Activated naive CD4-positive, alpha-beta T cell treated with anti-CD3 and anti-CD28 coated beads, Interleukin-2, amount 10 ng/mL, durations not matched to agents 7 days and 5 days (primary cell): ENCODE data around the gene CASP3.

Experiments
- CTCF ChIA-PET: fragments of 350-600 bp; sonication (Branson Sonifier 250); formaldehyde crosslinking; loops from one replicate; lab custom pipeline; 2021; ENCODE audit warnings: antibody characterized with exemption; lab: Charles Lee
- DNase-seq: peaks from one replicate; pipeline ENCODE4 v3.0.0-alpha.2; 2020
- H3K27ac Mint-ChIP-seq: one replicate; pipeline ENCODE4 v1.8.0; 2021; ENCODE audit warnings: mild to moderate bottlenecking, moderate library complexity, mixed read lengths
- H3K27me3 Mint-ChIP-seq: one replicate; pipeline ENCODE4 v1.8.0; 2021; ENCODE audit warnings: mild to moderate bottlenecking, mixed read lengths
- H3K36me3 Mint-ChIP-seq: one replicate; pipeline ENCODE4 v1.8.0; 2021; ENCODE audit warnings: mixed read lengths
- H3K4me1 Mint-ChIP-seq: one replicate; pipeline ENCODE4 v1.8.0; 2021; ENCODE audit warnings: mixed read lengths
- H3K4me3 Mint-ChIP-seq: one replicate; pipeline ENCODE4 v1.8.0; 2021; ENCODE audit warnings: mild to moderate bottlenecking, moderate library complexity, mixed read lengths
- H3K9me3 Mint-ChIP-seq: one replicate; pipeline ENCODE4 v1.8.0; 2021; ENCODE audit warnings: mixed read lengths

The CASP3 gene

GRCh38 chr4:184649026-184649970 lies at the start of gene CASP3, which contains the start of gene PRIMPOL:
CASP3 (minus strand) TSS chr4:184649447; CDS start chr4:184638453, 10,994 bp downstream.
PRIMPOL (plus strand) TSS chr4:184649738; CDS start chr4:184657141, 7,403 bp downstream.
- CTCF ChIA-PET: interaction anchor here (0.6 to 2.0 kb wide), 4 partner anchors 85 to 385 kb away, joined by 3 to 11 read pairs (median 4); partner anchors contain the start of gene CENPU
- Mint-ChIP-seq H3K27ac (peak within 1 kb of the TSS; percentile 96), H3K27me3 (no peaks in the 10 kb centered on the region), H3K4me1 (peaks cover 63% of the 10 kb centered on the region), H3K9me3 (no peaks in the 10 kb centered on the region), H3K36me3 (peaks cover 52% of the 10 kb centered on the region), H3K4me3 (peak within 1 kb of the TSS; percentile 98)
- DNase-seq: peak; percentile 97

- CTCF ChIA-PET: no interaction called here
- H3K27me3 Mint-ChIP-seq: no peaks in the 10 kb centered on the region
- no peak overlapping the region for H3K27ac Mint-ChIP-seq
- DNase-seq: no peak
- no peak overlapping the region for H3K4me3 Mint-ChIP-seq
- no peaks in the 10 kb centered on the region for H3K9me3 Mint-ChIP-seq
- peaks cover 64% of the 10 kb centered on the region for H3K36me3 Mint-ChIP-seq
- H3K4me1 Mint-ChIP-seq: no peaks in the 10 kb centered on the region
Observed at GRCh38 chr4:184697956-184698355, 48.7 kb upstream of the CASP3 start.

DNA sequence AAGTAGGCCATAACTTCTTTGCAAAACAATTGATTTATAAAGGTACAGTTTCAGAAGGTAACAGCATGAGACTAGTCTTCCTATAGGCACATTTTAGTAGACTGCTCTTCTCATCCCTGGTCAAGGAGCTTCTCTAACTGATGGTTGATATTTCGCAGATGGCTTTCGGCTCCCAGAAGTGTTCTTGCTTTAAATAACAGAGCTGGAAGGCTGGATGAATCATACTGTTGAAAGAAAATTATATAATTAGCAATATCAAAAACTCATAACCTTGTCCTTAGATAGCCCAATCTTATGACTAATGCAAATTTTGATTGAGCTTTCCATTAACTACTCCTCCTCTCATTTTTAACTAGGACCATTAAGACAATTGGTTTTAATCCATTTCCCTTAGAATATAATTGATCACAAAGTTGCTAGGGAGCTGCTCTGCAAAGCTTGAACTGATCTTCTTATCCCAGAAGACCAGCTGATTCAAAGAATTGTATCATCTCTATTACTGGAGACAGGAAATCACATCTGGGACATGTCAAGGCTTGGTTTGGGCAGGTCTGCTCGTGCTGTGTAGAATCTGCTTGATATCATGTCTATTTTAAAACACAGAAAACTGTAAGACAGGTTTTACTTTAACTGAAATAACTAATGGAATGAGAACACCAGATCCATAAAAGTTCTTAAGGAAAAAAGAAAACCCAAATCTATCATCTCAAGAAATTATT lies 46.1 kb upstream of the CASP3 start:
- Mint-ChIP-seq H3K36me3 (peaks cover 62% of the 10 kb centered on the region), H3K4me1 (peaks cover 3% of the 10 kb centered on the region), H3K27me3 (no peaks in the 10 kb centered on the region), H3K4me3 (no peak overlapping the region), H3K27ac (no peak overlapping the region), H3K9me3 (no peaks in the 10 kb centered on the region)
- CTCF ChIA-PET: interaction anchor here (1.4 to 2.3 kb wide), 2 partner anchors 12 to 432 kb away, joined by 4 to 7 read pairs; no protein-coding TSS in a partner anchor
- no peak for DNase-seq

DNA sequence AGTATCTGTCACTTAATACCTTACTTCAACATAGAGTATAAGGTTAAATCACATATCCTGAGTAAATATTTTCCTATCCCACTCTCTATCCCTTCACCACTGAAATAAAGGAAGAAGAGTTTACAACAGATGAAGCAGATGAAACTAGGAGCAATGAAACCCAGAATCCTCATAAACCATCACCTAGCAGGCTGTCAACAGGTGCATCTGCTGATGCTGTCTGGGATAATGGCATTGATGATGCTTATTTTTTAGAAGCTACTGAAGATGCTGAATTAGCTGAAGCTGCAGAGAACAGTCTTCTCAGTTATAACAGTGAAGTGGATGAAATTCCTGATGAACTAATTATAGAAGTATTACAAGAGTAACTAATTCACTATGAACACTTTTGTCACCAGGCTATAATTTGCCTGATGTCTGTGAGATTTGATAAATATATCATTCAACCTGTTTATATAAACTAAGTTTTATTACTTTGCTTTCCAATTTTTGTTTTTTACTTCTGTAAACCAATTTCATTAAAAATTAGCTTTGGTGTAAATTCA lies 45.2 kb upstream of the CASP3 start:
- H3K27me3 Mint-ChIP-seq: no peaks in the 10 kb centered on the region
- peaks cover 3% of the 10 kb centered on the region for H3K4me1 Mint-ChIP-seq
- CTCF ChIA-PET: interaction anchor here (0.7 to 2.3 kb wide), 3 partner anchors 12 to 431 kb away, joined by 3 to 7 read pairs (median 4); no protein-coding TSS in a partner anchor
- DNase-seq: no peak
- no peak overlapping the region for H3K27ac Mint-ChIP-seq
- no peak overlapping the region for H3K4me3 Mint-ChIP-seq
- H3K36me3 Mint-ChIP-seq: peaks cover 55% of the 10 kb centered on the region
- no peaks in the 10 kb centered on the region for H3K9me3 Mint-ChIP-seq

GRCh38 chr4:184693056-184693455 lies 43.8 kb upstream of the CASP3 start:
- no peak for DNase-seq
- Mint-ChIP-seq H3K9me3 (no peaks in the 10 kb centered on the region), H3K36me3 (peaks cover 52% of the 10 kb centered on the region), H3K27ac (no peak overlapping the region), H3K4me1 (peaks cover 10% of the 10 kb centered on the region), H3K27me3 (no peaks in the 10 kb centered on the region), H3K4me3 (no peak overlapping the region)
- CTCF ChIA-PET: no interaction called here

- peaks cover 18% of the 10 kb centered on the region for H3K4me1 Mint-ChIP-seq
- DNase-seq: no peak
- H3K36me3 Mint-ChIP-seq: peaks cover 31% of the 10 kb centered on the region
- H3K9me3 Mint-ChIP-seq: no peaks in the 10 kb centered on the region
- CTCF ChIA-PET: no interaction called here
- no peak overlapping the region for H3K4me3 Mint-ChIP-seq
- no peaks in the 10 kb centered on the region for H3K27me3 Mint-ChIP-seq
- no peak overlapping the region for H3K27ac Mint-ChIP-seq
Observed at GRCh38 chr4:184689681-184690080, 40.4 kb upstream of the CASP3 start.

GRCh38 chr4:184688447-184688846 lies 39.2 kb upstream of the CASP3 start:
- Mint-ChIP-seq H3K27me3 (no peaks in the 10 kb centered on the region), H3K27ac (no peak overlapping the region), H3K36me3 (peaks cover 25% of the 10 kb centered on the region), H3K9me3 (no peaks in the 10 kb centered on the region), H3K4me3 (no peak overlapping the region), H3K4me1 (peaks cover 21% of the 10 kb centered on the region)
- CTCF ChIA-PET: interaction anchor here (0.9 kb wide), 1 partner anchor 23 kb away, joined by 4 read pairs; no protein-coding TSS in a partner anchor
- no peak for DNase-seq

GRCh38 chr4:184688005-184688404 lies 38.8 kb upstream of the CASP3 start:
- CTCF ChIA-PET: interaction anchor here (0.9 kb wide), 1 partner anchor 23 kb away, joined by 4 read pairs; no protein-coding TSS in a partner anchor
- DNase-seq: no peak
- Mint-ChIP-seq H3K4me1 (peaks cover 21% of the 10 kb centered on the region), H3K27me3 (no peaks in the 10 kb centered on the region), H3K36me3 (peaks cover 22% of the 10 kb centered on the region), H3K4me3 (no peak overlapping the region), H3K27ac (no peak overlapping the region), H3K9me3 (no peaks in the 10 kb centered on the region)

GRCh38 chr4:184684491-184685189 lies 35.4 kb upstream of the CASP3 start:
- no peaks in the 10 kb centered on the region for H3K27me3 Mint-ChIP-seq
- DNase-seq: no peak
- H3K9me3 Mint-ChIP-seq: no peaks in the 10 kb centered on the region
- H3K4me1 Mint-ChIP-seq: peaks cover 18% of the 10 kb centered on the region
- H3K4me3 Mint-ChIP-seq: no peak overlapping the region
- peak overlapping the region; percentile 0 for H3K27ac Mint-ChIP-seq
- peaks cover 4% of the 10 kb centered on the region for H3K36me3 Mint-ChIP-seq
- CTCF ChIA-PET: interaction anchor here (1.0 to 1.6 kb wide), 2 partner anchors 12 to 240 kb away, joined by 3 to 4 read pairs; no protein-coding TSS in a partner anchor

- no peaks in the 10 kb centered on the region for H3K27me3 Mint-ChIP-seq
- CTCF ChIA-PET: no interaction called here
Observed at GRCh38 chr4:184681916-184682315, 32.7 kb upstream of the CASP3 start.

DNA sequence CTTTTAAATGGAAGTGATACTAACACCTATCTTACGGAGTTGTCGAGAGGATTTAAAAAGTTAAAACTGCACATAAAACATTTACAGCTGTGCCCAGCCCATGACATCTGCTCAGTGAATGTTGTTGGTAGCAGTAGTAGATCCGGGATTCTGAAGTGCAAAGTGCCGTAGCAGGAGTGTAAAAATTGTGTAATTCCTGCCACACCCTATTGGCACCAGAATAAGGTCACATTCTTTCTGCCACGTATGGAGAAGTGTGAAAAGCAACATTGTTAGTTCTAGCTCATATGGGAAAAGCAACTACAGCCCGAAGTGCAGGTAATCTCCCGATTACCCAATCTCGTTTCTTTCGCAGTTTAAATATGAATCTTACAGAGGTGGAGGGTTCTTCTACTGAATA lies 31.5 kb upstream of the CASP3 start:
- CTCF ChIA-PET: no interaction called here
- DNase-seq: no peak
- Mint-ChIP-seq H3K36me3 (peaks cover 5% of the 10 kb centered on the region), H3K27ac (no peak overlapping the region), H3K4me3 (no peak overlapping the region), H3K9me3 (no peaks in the 10 kb centered on the region), H3K4me1 (peaks cover 12% of the 10 kb centered on the region), H3K27me3 (no peaks in the 10 kb centered on the region)

More at GRCh38 chr4:184681916-184682315, 32.7 kb upstream of the CASP3 start:
- peaks cover 12% of the 10 kb centered on the region for H3K4me1 Mint-ChIP-seq
- no peak overlapping the region for H3K4me3 Mint-ChIP-seq
- peaks cover 5% of the 10 kb centered on the region for H3K36me3 Mint-ChIP-seq
- H3K27ac Mint-ChIP-seq: no peak overlapping the region
- no peaks in the 10 kb centered on the region for H3K9me3 Mint-ChIP-seq
- DNase-seq: no peak

GRCh38 chr4:184675821-184676492 lies 26.7 kb upstream of the CASP3 start:
- no peaks in the 10 kb centered on the region for H3K27me3 Mint-ChIP-seq
- no peak for DNase-seq
- H3K27ac Mint-ChIP-seq: no peak overlapping the region
- no peaks in the 10 kb centered on the region for H3K4me1 Mint-ChIP-seq
- peaks cover 22% of the 10 kb centered on the region for H3K36me3 Mint-ChIP-seq
- CTCF ChIA-PET: interaction anchor here (0.6 kb wide), 1 partner anchor 140 kb away, joined by 3 read pairs; no protein-coding TSS in a partner anchor
- no peaks in the 10 kb centered on the region for H3K9me3 Mint-ChIP-seq
- no peak overlapping the region for H3K4me3 Mint-ChIP-seq

- CTCF ChIA-PET: interaction anchor here (0.5 kb wide), 2 partner anchors 49 to 58 kb away, joined by 3 read pairs; no protein-coding TSS in a partner anchor
- Mint-ChIP-seq H3K27me3 (no peaks in the 10 kb centered on the region), H3K27ac (no peak overlapping the region), H3K9me3 (no peaks in the 10 kb centered on the region), H3K36me3 (peaks cover 22% of the 10 kb centered on the region), H3K4me3 (no peak overlapping the region), H3K4me1 (peaks cover 2% of the 10 kb centered on the region)
- no peak for DNase-seq
Observed at GRCh38 chr4:184675018-184675417, 25.8 kb upstream of the CASP3 start.
